Mucosa of rectum (tissue), 2 donors: ENCODE data around the gene OPCML.

Experiments used
- H3K27ac ChIP-seq, 2 donors: one replicate each; pipeline ENCODE4 v1.7.0; 2013; ENCODE audit warnings: inconsistent platforms in 2 of 2, low read depth in 2 of 2, low read length in 2 of 2
- H3K27me3 ChIP-seq, 2 donors: one replicate each; pipeline ENCODE4 v1.7.0; 2013; ENCODE audit warnings: low read length in 2 of 2; ENCODE audit not compliant: control insufficient read depth in 2 of 2, insufficient read depth in 2 of 2
- H3K36me3 ChIP-seq, 2 donors: one replicate each; pipeline ENCODE4 v1.7.0; 2013; ENCODE audit warnings: low read length in 2 of 2; ENCODE audit not compliant: control insufficient read depth in 2 of 2, insufficient read depth in 2 of 2
- H3K4me1 ChIP-seq, 2 donors: one replicate each; pipeline ENCODE4 v1.7.0; 2013; ENCODE audit warnings: low read length in 2 of 2, mild to moderate bottlenecking in 1 of 2; ENCODE audit not compliant: control insufficient read depth in 2 of 2, insufficient read depth in 2 of 2
- H3K4me3 ChIP-seq, 2 donors: one replicate each; pipeline ENCODE4 v1.7.0; 2013; ENCODE audit warnings: low read length in 2 of 2
- H3K9ac ChIP-seq, 2 donors: one replicate each; pipeline ENCODE4 v1.7.0; 2013; ENCODE audit warnings: low read length in 2 of 2, low read depth in 1 of 2, mild to moderate bottlenecking in 1 of 2
- H3K9me3 ChIP-seq, 2 donors: one replicate each; pipeline ENCODE4 v1.7.0; 2013; ENCODE audit warnings: low read length in 2 of 2; ENCODE audit not compliant: control insufficient read depth in 2 of 2
- donor health status: healthy.
- donor health status: Normal muscosa, but diverticular disease.

OPCML gene

GRCh38 chr11:133258751-133259150 is 273.6 kb downstream of the OPCML start:
- Histone ChIP-seq H3K9ac (no peak overlapping the region), H3K27ac (no peak overlapping the region), H3K27me3 (no peaks in the 10 kb centered on the region), H3K4me3 (no peak overlapping the region), H3K36me3 (no peaks in the 10 kb centered on the region), H3K4me1 (no peaks in the 10 kb centered on the region), H3K9me3 (no peaks in the 10 kb centered on the region)

DNA sequence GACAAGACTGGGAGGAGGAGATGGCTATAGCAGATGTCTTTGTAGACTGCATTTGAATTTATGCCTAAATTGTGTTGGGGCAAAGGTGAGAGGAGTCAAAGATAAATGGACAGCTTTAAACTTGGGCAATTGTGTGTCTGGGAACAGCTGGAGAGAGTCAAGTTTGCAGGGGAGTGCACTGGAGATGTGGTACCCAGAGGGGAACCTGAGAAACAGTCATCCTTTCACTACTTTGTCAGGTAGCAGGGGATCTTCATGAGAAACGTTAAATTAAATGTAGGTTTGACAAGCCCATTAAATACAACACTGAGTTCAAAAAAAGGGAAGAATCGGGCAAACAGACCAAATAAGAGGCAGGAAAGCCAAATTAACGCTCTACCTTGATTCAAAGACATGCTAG is 277.7 kb downstream of the OPCML start:
- H3K4me3 ChIP-seq: no peak overlapping the region
- no peaks in the 10 kb centered on the region for H3K9me3 ChIP-seq
- H3K27me3 ChIP-seq: no peaks in the 10 kb centered on the region
- H3K36me3 ChIP-seq: no peaks in the 10 kb centered on the region
- no peaks in the 10 kb centered on the region for H3K4me1 ChIP-seq
- no peak overlapping the region for H3K9ac ChIP-seq
- H3K27ac ChIP-seq: no peak overlapping the region

- Histone ChIP-seq H3K9me3 (no peaks in the 10 kb centered on the region), H3K36me3 (no peaks in the 10 kb centered on the region), H3K27me3 (no peaks in the 10 kb centered on the region), H3K27ac (no peak overlapping the region), H3K9ac (no peak overlapping the region), H3K4me3 (no peak overlapping the region), H3K4me1 (no peaks in the 10 kb centered on the region)
These were observed 278.7 kb downstream of the OPCML start for GRCh38 chr11:133253570-133253969.

GRCh38 chr11:133251841-133252240 is 280.5 kb downstream of the OPCML start:
- Histone ChIP-seq H3K4me3 (no peak overlapping the region), H3K27me3 (no peaks in the 10 kb centered on the region), H3K9me3 (no peaks in the 10 kb centered on the region), H3K27ac (no peak overlapping the region), H3K36me3 (no peaks in the 10 kb centered on the region), H3K4me1 (no peaks in the 10 kb centered on the region), H3K9ac (no peak overlapping the region)

- Histone ChIP-seq H3K4me1 (no peaks in the 10 kb centered on the region), H3K27ac (no peak overlapping the region), H3K36me3 (no peaks in the 10 kb centered on the region), H3K9ac (no peak overlapping the region), H3K27me3 (no peaks in the 10 kb centered on the region), H3K4me3 (no peak overlapping the region), H3K9me3 (no peaks in the 10 kb centered on the region)
These were observed 282.8 kb downstream of the OPCML start for GRCh38 chr11:133249530-133249929.

- Histone ChIP-seq H3K4me3 (no peak overlapping the region), H3K27ac (no peak overlapping the region), H3K9me3 (no peaks in the 10 kb centered on the region), H3K9ac (no peak overlapping the region), H3K36me3 (no peaks in the 10 kb centered on the region), H3K27me3 (no peaks in the 10 kb centered on the region), H3K4me1 (no peaks in the 10 kb centered on the region)
These were observed 283.2 kb downstream of the OPCML start for GRCh38 chr11:133249065-133249464.

- no peaks in the 10 kb centered on the region for H3K27me3 ChIP-seq
- no peak overlapping the region for H3K9ac ChIP-seq
- no peaks in the 10 kb centered on the region for H3K36me3 ChIP-seq
- no peaks in the 10 kb centered on the region for H3K4me1 ChIP-seq
- H3K4me3 ChIP-seq: no peak overlapping the region
- no peaks in the 10 kb centered on the region for H3K9me3 ChIP-seq
- H3K27ac ChIP-seq: no peak overlapping the region
These were observed 288.5 kb downstream of the OPCML start for GRCh38 chr11:133243832-133244231.

- no peak overlapping the region for H3K27ac ChIP-seq
- no peaks in the 10 kb centered on the region for H3K36me3 ChIP-seq
- H3K9ac ChIP-seq: no peak overlapping the region
These were observed 291.2 kb downstream of the OPCML start for GRCh38 chr11:133240908-133241655.

GRCh38 chr11:133239575-133239974 is 292.7 kb downstream of the OPCML start:
- no peaks in the 10 kb centered on the region for H3K27me3 ChIP-seq
- no peak overlapping the region for H3K27ac ChIP-seq

More at GRCh38 chr11:133240908-133241655, 291.2 kb downstream of the OPCML start:
- Histone ChIP-seq H3K4me1 (no peaks in the 10 kb centered on the region), H3K4me3 (no peak overlapping the region), H3K27me3 (no peaks in the 10 kb centered on the region), H3K9me3 (no peaks in the 10 kb centered on the region)

GRCh38 chr11:133238495-133238894 is 293.8 kb downstream of the OPCML start:
- no peaks in the 10 kb centered on the region for H3K9me3 ChIP-seq
- no peaks in the 10 kb centered on the region for H3K27me3 ChIP-seq
- H3K4me3 ChIP-seq: no peak overlapping the region

More at GRCh38 chr11:133239575-133239974, 292.7 kb downstream of the OPCML start:
- no peaks in the 10 kb centered on the region for H3K4me1 ChIP-seq
- H3K9me3 ChIP-seq: no peaks in the 10 kb centered on the region
- no peak overlapping the region for H3K9ac ChIP-seq
- no peak overlapping the region for H3K4me3 ChIP-seq
- no peaks in the 10 kb centered on the region for H3K36me3 ChIP-seq

More at GRCh38 chr11:133238495-133238894, 293.8 kb downstream of the OPCML start:
- H3K27ac ChIP-seq: no peak overlapping the region
- no peaks in the 10 kb centered on the region for H3K36me3 ChIP-seq
- H3K9ac ChIP-seq: no peak overlapping the region
- H3K4me1 ChIP-seq: no peaks in the 10 kb centered on the region
